GM19468 (cell line): ENCODE results near the gene USP31.

ENCODE experiments used
- ATAC-seq: cut with Tn5 transposase; IDR thresholded peaks from one replicate; pipeline ENCODE4 v1.9.1; 2021; ENCODE audit warnings: mild to moderate bottlenecking, moderate library complexity, moderate number of reproducible peaks; ENCODE audit not compliant: unreplicated experiment; ENCODE audit errors: extremely low read depth

The USP31 gene

DNA sequence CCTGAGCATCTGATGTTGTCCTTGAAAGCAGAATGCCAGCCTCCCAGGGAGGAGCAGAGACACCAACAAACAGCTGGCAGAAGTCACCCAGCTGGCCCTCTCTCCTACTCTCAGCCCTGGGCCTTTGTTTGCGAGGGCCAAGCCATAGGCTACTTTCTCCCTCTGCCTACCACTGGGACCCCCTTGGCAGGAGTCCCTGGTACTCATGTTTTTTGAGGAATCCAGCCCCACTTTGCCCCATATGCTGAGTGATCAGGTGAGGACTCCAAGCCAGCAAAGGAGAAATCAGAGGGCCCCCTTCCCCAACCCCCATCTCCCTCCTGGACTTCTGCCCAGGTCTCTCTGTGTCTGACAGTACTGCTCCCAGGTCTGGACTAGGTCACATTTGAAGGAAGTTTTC is 121.9 kb downstream of the USP31 start:
- ATAC-seq: no peak

DNA sequence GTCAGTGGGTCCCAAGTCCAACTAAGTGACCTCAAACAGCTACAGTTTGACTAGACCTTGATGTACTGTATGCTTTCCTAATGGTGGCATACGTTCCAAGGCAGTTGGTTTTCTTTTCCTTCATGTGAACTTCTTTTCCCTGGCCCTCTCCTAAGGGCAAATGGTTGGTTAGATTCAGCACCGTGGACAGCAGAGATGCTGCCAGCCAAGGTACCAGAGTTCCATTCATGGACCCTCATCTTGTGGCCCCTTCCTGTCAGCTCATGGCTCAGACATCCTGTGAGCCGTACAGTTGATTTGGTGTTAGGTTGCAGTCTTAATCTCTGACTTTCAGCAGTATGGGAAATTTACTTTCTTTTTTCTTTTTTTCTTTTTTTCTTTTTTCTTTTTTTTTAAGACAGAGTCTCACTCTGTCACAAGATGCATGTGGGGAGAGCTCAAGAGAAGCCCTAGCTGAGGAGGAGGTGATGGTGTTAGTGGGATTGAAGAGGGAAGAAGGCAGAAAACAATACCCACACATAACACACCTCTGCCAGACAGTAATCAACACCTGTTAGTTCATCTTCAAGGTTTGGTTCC is 122.4 kb downstream of the USP31 start:
- no peak for ATAC-seq

DNA sequence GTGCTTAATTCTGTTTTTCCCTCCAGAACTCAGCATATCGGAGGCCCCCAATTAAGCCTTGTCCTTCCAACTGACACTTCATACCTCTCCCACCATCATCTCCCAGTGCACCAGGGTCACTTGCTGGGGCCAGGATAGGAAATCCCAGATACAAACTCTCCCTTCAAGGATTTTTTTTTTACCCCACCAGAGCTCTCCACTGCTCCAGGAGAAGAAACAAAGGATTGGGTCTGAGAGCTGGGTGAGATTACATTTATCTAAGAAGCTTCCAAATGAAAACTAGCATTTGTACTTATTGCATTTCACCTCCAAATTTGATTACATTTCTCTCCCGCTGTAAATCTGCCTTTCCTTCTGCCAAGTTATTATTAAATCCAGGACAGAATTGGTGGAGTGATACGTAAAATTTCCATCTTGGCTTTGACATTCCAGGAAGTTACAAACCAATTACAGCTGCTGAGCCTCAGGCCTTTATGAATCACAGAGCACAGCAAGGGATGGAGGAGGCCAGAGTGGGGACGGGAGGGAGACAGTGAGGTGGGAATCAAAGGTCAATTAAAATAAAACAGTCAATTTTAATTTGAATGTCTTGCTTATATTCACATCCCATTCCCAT is 123.5 kb downstream of the USP31 start:
- ATAC-seq: no peak

DNA sequence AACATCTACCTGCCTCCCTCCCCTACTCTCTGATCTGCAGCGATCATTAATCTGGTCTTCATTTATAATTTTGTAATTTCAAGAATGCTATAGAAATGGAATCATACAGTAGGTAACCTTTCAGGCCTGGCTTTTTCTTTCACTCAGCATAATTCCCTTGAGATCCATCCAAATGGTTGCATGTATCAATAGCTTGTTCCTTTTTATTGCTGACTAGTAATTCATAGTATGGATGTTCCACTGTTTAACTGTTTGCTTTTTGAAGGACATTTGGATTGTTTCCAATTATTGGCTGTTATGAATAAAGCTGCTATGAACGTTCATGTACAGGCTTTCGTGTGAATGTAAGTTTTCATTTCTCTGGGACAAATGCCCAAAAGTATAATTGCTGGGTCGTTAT is 125.2 kb downstream of the USP31 start:
- ATAC-seq: no peak

DNA sequence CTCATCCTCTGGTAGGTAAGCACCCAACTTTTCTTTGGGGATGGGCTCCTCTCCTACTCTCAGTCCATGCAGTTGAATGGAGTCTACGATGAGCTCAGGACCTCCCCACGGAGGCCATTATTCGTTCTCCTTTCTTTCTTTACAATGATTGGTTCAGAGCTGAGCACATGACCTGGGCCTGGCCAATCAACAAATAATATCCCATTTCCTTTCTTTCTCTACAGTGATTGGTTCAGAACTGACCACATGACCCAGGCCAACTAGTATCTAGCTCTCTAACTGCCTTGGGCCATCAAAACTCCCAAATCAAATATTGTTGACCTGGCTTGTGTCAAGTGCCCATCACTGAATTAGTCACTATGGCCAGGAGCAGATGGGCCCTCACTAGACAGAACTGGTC is 129.2 kb downstream of the USP31 start:
- ATAC-seq: no peak

DNA sequence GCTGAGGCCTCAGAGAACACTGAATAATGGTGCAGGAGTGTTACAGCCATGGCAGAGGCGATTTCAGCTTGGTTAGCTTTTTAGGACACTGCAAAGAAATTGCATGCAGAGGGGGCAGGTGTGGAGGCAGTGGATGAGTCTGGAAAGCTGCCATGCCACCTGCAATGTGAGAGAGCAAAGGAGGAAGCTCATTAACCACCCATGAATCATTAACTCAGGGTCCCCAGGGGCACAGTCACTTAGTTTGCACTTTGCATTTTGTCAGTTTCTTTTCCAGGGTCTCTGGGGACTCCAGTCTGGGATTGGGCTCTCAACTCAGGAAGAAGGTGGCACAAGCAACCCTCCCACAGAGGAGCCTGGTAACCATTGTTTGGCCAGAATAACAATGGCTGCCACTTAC is 132.9 kb downstream of the USP31 start:
- peak; percentile 33 for ATAC-seq

DNA sequence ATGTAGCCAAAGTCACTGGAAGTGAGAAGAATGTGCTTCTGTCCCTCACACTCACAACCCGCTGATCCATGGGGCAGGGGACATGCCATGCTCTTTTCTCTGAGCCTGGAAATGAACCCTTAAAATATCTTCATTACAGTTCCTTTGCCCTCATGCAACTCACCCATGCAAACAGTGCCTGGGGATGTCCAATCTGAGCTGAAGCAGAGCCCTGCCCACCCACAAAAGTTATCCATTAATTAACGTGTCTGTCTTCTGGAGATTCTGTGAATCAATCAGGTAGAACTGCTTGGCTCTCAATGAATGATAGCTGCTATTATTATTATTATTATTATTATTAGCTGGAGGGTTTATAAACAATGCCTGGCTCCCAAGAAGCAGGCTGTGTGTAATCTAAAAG is 133.7 kb downstream of the USP31 start:
- no peak for ATAC-seq

DNA sequence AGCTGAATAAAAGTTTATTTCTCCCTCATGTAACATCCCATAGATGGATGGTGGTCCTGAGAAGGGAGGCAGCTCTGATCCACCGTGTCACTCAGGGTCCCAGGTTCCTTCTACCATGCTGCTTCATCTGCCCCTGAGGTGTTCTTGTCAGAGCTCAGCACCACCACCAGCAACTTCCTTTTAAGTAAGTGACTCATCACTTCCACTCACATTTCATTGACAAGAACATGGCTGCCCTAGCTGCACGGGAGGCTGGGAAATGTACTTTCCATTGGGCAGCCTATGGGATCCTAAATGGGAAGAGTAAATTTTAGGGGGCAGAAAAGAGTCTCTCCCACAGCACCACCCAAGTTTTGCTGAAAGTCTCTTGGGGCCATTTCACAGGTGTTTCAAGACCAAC is 134.7 kb downstream of the USP31 start:
- ATAC-seq: no peak
